Endometrium (tissue), 2 donors: Measurements from ENCODE around the gene MEGF6.

Experiments
- FAIRE-seq: peaks from 2 replicates; lab custom pipeline; 2012; peaks lifted over from hg19 to GRCh38; lab: Jason Lieb, UNC
- donor health status: control.
- donor health status: control.

MEGF6 gene

GRCh38 chr1:3504151-3504821, 107.0 kb downstream of the MEGF6 start:
- no peak for FAIRE-seq

GRCh38 chr1:3503525-3503886, 107.8 kb downstream of the MEGF6 start:
- FAIRE-seq: no peak

- FAIRE-seq: no peak
These were observed 108.4 kb downstream of the MEGF6 start for GRCh38 chr1:3502641-3503524.

DNA sequence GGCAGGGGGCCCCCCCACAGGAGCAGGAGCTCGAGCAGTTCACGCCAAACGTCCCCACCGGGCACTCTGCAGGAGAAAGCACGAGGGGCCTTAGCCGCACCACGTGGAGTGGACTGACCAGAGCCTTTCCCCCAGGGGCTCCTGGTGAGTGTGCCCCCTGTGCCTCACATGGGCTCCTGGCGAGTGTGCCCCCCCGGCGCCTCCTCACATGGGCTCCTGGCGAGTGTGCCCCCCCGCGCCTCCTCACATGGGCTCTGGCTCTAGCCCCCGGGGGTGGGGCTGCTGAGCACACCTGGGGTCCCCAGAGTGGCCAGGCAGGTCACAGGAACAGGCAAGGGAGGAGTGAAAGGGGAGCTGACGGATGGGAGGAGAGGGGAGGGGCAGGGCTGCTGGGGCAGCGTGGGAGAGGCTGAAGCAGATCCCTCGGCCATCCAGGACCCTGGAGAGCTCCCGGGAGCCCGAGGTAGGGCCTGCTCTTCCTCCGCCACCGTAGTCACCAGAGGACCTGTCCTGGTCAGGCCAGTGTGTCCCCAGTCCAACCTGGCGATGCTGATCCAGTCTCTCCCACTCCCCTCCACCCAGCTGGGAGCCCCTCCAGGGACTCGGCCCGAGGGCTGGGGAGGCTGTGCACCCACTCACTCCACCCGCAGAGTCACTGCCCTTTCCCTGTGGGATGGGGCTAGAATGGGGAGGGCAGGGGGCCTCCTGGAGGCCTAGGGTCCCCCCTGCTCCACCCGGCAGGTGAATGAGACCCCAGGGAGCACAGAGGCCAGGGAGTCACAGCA, 109.3 kb downstream of the MEGF6 start:
- FAIRE-seq: no peak

DNA sequence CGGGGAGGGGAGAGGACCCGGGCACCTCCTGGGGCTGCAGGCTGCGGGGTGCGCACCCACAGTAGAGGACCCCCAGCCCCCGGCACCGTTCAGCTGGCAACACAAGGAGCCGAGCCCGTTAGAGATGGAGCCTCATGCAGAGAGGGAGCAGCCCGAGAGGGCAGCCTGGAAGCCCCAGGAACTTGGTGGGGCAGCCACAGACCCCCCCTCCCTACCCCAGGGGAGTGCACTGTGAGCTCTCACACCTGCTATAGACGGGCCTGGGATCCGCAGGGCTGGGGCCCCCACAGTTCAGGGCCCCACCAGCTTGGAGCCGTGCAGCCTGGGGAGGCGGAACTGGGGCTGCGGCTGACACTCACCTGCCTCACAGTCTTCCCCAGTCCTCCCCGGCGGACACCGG, 109.9 kb downstream of the MEGF6 start:
- no peak for FAIRE-seq

- no peak for FAIRE-seq
These were observed 111.0 kb downstream of the MEGF6 start for GRCh38 chr1:3500265-3500835.

GRCh38 chr1:3499611-3500010, 111.7 kb downstream of the MEGF6 start:
- FAIRE-seq: no peak

GRCh38 chr1:3498986-3499385, 112.3 kb downstream of the MEGF6 start:
- no peak for FAIRE-seq

GRCh38 chr1:3498246-3498930, 112.9 kb downstream of the MEGF6 start:
- FAIRE-seq: no peak

GRCh38 chr1:3497521-3497920, 113.8 kb downstream of the MEGF6 start:
- FAIRE-seq: no peak

DNA sequence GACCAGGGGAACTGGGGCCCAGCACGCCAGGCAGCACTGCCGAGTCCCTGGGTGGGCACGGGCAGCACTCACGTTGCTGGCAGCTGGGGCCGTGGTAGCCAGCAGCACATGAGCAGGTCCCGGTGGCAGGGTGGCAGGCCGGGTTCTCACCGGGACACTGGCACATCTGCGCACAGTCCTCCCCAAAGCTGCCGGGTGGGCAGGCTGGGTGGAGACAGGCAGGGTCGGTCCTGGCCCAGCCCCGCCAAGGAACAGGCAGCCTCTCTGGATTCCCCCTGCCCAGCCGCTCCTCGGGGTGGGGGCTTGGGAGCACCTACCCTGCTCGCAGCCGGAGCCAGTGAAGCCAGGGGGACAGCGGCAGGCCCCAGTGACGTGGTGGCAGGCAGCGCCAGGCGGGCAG, 114.4 kb downstream of the MEGF6 start:
- no peak for FAIRE-seq

GRCh38 chr1:3495776-3496745, 115.2 kb downstream of the MEGF6 start:
- FAIRE-seq: no peak

GRCh38 chr1:3494321-3495308, 116.7 kb downstream of the MEGF6 start:
- FAIRE-seq: no peak

DNA sequence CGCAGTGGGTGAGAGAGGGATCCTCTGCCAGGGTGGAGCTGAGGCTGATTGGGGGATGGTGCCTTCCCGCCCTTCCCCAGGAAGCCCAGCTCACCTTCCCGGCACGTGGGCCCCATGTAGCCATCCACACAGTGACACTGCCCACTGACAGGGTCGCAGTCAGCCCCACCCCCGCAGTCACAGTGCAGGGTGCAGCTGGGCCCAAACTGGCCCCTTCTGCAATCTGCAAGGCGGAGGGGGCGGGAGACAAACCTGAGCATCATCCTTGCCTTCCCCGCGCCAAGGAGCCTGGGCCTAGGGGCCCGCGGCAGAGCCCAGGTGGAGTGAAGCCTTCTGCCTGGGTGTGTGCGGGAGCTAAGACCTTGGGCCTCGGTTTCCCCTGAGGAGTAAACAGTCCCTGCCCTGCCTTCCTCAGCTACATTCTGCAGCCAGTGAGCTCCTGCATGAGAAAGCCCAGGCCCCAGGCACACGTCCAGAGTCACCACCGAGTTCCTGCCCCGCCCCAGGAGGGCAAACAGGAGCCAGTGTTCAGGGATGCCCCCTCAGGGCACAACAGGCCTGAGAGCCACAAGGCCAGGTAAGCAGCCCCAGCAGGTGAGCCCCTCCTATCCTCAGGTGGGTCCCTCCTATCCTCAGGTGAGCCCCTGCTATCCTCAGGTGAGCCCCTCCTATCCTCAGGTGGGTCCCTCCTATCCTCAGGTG, 118.6 kb downstream of the MEGF6 start:
- no peak for FAIRE-seq

DNA sequence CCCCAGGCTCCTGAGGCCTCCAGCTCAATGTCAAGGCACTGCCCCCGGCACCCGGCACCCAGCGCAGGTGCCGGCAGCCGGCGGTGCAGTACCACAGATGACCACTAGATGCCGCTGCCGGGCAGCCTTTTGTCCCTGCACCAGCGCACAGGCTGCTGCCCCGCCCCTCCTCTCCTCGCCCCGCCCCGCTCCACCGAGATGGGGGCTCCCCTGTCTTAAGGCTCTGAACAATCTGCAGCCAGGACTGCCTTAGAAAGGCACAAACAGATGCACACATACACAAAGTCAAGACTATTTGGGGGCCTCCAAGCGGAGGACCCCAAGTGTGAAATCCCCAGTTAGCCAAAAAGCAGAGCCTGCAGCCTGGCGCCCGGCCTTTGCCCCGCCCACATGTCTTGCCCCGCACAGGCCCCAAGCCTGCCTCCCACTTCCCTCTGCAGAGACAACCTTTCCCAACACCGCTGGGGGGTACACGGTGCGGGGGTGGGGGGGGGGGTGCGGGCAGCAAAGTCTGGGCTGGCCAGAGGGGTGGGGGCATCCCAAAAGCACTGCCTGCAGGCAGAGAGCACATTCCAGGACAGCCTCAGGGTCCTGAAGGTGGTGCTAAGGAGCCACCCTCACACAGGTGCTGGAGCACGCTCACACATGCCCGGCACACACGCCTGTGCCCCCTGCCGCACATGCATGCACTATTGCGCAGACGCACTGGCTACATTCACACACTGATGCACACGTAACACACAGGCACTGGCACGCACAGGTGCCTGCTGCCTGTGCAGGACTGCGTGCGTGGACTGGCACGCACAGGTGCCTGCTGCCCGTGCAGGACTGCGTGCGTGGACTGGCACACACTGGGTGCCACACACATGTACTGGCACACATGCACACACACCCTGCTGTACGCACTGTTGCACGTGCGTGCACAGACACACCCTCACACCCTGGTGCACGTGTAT, 119.7 kb downstream of the MEGF6 start:
- no peak for FAIRE-seq

DNA sequence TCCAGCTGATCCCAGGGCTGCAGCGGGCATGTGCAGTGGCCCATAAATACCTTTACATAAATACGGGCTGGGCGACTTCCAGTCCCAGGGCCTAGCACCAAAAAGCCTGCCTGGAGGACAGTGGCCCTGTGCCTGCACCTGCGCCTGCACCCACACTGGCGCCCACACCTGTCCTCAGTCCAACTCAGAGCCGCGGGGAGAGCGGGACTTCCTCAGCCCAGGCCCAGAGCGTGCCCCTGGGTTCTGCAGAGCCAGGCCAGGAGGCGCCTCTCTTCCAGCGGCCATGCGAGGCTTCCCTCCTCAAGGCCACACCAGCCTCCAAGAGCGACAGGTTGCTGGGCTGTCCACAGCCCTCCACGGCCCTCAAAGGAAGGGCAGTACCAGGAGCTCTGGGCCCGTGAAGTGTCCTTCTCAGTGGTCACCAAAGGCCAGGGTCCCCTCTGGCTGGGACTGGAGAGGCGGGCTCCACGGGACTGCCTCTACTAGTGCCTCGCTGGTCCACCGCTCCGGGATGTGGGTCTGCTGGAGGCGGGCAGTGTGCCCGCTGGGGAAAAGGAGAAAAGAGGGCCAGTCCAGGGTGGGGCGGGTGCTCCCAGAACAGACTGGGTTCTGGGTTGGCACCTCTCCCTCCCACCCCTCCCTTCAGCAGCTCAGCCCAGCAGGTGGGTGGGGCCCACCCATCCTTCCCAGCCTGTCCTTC, 121.1 kb downstream of the MEGF6 start:
- FAIRE-seq: no peak

GRCh38 chr1:3488432-3488831, 122.9 kb downstream of the MEGF6 start:
- FAIRE-seq: no peak
